Astrocyte of the spinal cord (primary cell): ENCODE results near the gene CDK5RAP2.
"Not testable (repeated sequence)": the region's sequence is repeated elsewhere in the genome, so short reads cannot be mapped to it uniquely, and the experiment has no call there.

ENCODE experiments used
- DNase-seq: peaks from one replicate; pipeline ENCODE4 v3.0.0; 2011; ENCODE audit warnings: low read depth, low spot score
- H3K4me3 ChIP-seq: 2 replicates; pipeline ENCODE4 v1.5.1; 2011; ENCODE audit warnings: low read depth, mild to moderate bottlenecking, low read length, moderate library complexity
- CTCF ChIP-seq: IDR thresholded peaks from 2 replicates; pipeline ENCODE4 v1.5.1; 2012; ENCODE audit warnings: low read depth, mild to moderate bottlenecking, low read length, inconsistent platforms
- in situ Hi-C: cut with HindIII; loops from 2 replicates; pipeline ENCODE4 v1.10.0; 2017; ENCODE audit warnings: low sequenced_read_pairs

CDK5RAP2 gene

DNA sequence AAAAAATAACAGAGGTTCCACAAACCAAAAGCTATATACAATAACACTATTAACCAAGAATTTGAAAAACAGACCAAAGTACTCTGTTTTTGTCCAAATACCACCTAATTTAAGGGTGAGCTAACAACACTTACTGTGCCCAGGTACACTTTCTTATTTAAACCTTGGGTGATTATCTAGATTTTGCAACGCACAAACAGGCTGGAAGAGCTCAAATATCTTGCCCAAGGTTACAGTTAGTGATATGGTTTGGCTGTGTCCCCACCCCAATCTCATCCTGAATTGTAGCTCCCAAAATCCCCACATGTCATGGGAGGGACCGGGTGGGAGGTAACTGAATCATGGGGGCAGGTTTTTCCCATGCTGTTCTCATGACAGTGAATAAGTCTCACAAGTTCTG, 58.9 kb downstream of the CDK5RAP2 start:
- no peak for DNase-seq
- TF ChIP-seq CTCF = no peak
- H3K4me3 ChIP-seq = no peak overlapping the region
- in situ Hi-C loops = no loop called here

GRCh38 chr9:120515996-120516395, 64.0 kb downstream of the CDK5RAP2 start:
- in situ Hi-C loops, H3K4me3 ChIP-seq, DNase-seq: not testable (repeated sequence)

- H3K4me3 ChIP-seq, DNase-seq, in situ Hi-C loops: not testable (repeated sequence)
Measured at GRCh38 chr9:120515481-120515880, 64.5 kb downstream of the CDK5RAP2 start.

GRCh38 chr9:120514405-120514804, 65.6 kb downstream of the CDK5RAP2 start:
- DNase-seq = no peak
- TF ChIP-seq CTCF = no peak
- in situ Hi-C loops = no loop called here
- H3K4me3 ChIP-seq = no peak overlapping the region

DNA sequence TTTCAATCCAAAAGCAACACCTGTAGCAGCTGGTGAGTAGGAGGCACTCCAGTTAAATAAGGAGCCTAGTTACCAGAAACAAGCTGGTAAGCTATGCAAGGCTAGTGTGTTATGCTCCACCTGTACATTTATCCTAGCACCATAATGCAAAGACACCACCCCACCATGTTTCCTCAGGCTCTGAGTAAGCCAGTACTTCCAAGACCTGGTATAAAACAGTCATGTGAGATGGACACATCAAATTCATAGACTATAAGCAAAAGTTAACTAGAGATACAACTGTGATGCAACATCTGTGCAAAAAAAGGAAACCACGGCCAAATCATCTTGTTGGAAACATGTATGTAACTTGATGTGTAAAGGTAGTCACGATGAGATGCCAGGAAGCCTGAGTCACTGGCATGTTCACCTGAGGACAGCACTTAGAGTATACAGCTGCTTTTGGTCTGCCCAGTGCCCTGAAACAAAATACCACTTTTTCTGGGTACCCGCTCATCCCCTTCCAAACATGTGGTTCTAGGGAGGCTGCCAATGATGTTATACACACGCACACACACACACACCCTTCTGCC, 66.1 kb downstream of the CDK5RAP2 start:
- DNase-seq = no peak
- H3K4me3 ChIP-seq = no peak overlapping the region
- TF ChIP-seq CTCF = no peak
- in situ Hi-C loops = no loop called here

GRCh38 chr9:120510816-120511215, 69.2 kb downstream of the CDK5RAP2 start:
- in situ Hi-C loops = no loop called here
- DNase-seq = no peak
- no peak for TF ChIP-seq CTCF
- no peak overlapping the region for H3K4me3 ChIP-seq

DNA sequence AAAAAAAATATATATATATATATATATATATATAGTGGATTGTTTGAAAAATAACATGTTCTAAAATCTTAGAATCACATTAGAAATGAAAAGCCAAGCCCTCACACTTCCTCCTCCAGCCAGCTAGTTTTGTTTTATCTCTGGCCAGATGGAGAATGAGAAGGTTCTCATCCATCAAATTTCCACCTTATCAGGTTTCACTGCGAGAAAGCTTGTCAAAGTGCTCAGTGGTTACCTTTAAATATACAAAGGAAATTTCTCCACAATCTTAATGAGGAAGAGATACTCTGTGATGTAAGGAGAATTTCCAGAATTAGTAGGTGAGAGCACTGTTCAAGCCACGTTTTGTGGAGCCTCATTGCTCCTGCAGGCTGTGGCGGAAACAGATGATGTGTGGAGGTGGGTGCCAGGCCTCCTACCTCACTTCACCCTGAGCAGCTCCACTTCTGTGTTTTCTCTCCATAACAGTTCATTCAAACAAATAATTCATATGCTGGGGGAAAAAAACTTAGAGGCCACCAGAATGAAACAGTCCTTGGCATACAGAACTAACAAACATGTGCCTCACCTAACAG, 71.9 kb downstream of the CDK5RAP2 start:
- no peak overlapping the region for H3K4me3 ChIP-seq
- no peak for TF ChIP-seq CTCF
- no peak for DNase-seq
- in situ Hi-C loops = no loop called here

DNA sequence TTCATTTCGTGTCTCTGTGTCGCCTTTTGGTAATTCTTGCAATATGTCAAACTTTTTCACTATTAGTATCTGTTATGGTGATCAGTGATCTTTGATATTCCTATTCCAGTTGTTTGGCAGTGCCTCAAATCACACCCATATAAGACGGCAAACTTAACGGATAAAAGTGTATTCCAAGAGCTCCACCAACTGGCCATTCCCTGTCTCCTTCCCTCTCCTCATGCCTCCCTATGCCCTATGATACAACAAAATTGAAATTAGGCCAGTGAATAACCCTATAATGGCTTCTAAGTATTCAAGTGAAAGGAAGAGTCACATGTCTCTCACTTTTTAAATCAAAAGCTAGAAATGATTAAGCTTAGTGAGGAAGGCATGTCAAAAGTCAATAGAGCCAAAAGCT, 74.8 kb downstream of the CDK5RAP2 start:
- TF ChIP-seq CTCF = no peak
- H3K4me3 ChIP-seq = no peak overlapping the region
- DNase-seq = no peak
- in situ Hi-C loops = no loop called here
